Loucy (cell line): ENCODE measurements around the gene FAM171A2.

Experiments
- CTCF ChIP-seq: fragments of 200-600 bp; sonication (generic); conservative IDR thresholded peaks from 2 replicates; pipeline ENCODE4 v1.5.1; 2014; ENCODE audit warnings: mild to moderate bottlenecking, antibody characterized with exemption, low read length
- EZH2phosphoT487 ChIP-seq: fragments of 200-600 bp; IDR thresholded peaks from 2 replicates; pipeline ENCODE4 v1.6.1; 2018; ENCODE audit warnings: antibody characterized with exemption, mild to moderate bottlenecking, moderate library complexity, borderline replicate concordance

- no peak for TF ChIP-seq CTCF
- no peak for TF ChIP-seq EZH2phosphoT487
Observed at GRCh38 chr17:44386182-44386525, 22.5 kb upstream of the FAM171A2 start.
